ENCODE results near the gene PPTC7. TPM values are rescaled to one million over a fixed set of nuclear protein-coding genes. Genes with fewer than 3 reads are reported as not detected.

PPTC7 gene
- 7.7 and 8.6 TPM in 2 replicates for total RNA-seq

GRCh38 chr12:110583137-110584059, at the start of gene PPTC7:
PPTC7 (minus strand) TSS chr12:110583318; CDS start chr12:110583031, 287 bp downstream.

GRCh38 chr12:110613771-110614684, 30.9 kb upstream of the PPTC7 start, which contains the start of gene TCTN1:
TCTN1 (plus strand) TSS chr12:110614129; CDS start chr12:110614183, 54 bp downstream.

GRCh38 chr12:110501752-110502738, 81.1 kb downstream of the PPTC7 start, which contains the start of the genes RAD9B and VPS29:
RAD9B (plus strand) TSS chr12:110502331; CDS start chr12:110502338, 7 bp downstream.
VPS29 (minus strand) TSS chr12:110502111; CDS start chr12:110502051, 60 bp downstream.

Other genes with a start within 250 kb of the PPTC7 start
- 27.5 and 38.0 TPM in 2 replicates for gene ANAPC7, start 179.6 kb downstream of the PPTC7 start, total RNA-seq
- 215 and 240 TPM in 2 replicates for gene ARPC3, start 133.0 kb downstream of the PPTC7 start, total RNA-seq
- gene GPN3, start 115.1 kb downstream of the PPTC7 start, total RNA-seq: 13.8 and 14.0 TPM in 2 replicates
- 5.6 and 9.3 TPM in 2 replicates for gene FAM216A, start 114.5 kb downstream of the PPTC7 start, total RNA-seq
- 66.3 and 71.3 TPM in 2 replicates for gene VPS29, start 81.2 kb downstream of the PPTC7 start, total RNA-seq
- 0.11 and 0.43 TPM in 2 replicates for gene RAD9B, start 81.0 kb downstream of the PPTC7 start, total RNA-seq
- gene TCTN1, start 30.8 kb upstream of the PPTC7 start, total RNA-seq: 7.6 and 13.3 TPM in 2 replicates
- gene HVCN1, start 105.8 kb upstream of the PPTC7 start, total RNA-seq: 4.9 and 5.6 TPM in 2 replicates
- 85.6 and 113 TPM in 2 replicates for gene PPP1CC, start 159.6 kb upstream of the PPTC7 start, total RNA-seq

All from dermis lymphatic vessel endothelial cell (primary cell).